ENCODE results near the gene ACAA1.
"Not testable (repeated sequence)": the region's sequence is repeated elsewhere in the genome, so short reads cannot be mapped to it uniquely, and the experiment has no call there.

ACAA1 gene

DNA sequence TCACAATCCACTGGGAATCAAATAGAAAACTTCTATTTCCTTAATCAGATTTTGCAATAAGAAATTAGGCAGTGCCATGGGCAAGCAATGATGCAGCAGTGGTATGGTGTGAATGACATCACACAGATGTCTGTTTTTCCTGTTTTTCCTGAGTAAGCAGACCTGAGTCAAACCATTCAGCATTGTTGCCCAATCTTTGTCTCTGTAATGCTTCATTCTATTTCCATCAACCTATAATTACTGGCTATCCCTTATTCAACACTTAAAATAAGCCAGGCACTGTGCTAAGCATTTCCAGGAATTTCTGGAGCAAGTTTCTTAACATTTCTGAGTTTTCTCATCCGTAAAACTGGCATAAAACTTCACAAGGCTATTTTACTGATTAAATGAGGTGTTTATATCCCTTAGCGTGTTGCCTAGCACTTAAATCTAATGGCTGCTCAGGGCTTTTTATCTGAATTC, 17.1 kb upstream of the ACAA1 start:
- DNase-seq (ENCODE audit: low read depth), result no peak

DNA sequence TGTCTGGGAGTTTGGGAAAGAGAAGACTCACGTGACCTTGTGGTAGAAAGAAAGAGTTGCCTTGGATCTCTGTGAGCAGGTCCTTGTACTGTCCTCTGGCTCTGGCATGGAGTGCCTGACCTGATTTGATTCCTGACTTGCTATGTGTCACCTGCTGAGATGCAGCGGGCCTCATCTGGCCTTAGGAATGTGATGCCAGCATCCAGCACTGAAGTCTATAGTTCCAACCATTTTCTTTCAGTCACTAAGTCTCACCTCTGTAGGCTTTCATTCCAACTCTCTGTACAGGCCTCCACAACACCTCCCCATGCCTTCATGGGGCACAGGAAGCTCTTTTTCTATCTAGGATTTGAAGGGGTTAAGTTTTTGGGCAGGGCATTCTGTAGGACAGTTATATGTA, 16.3 kb upstream of the ACAA1 start:
- no peak for DNase-seq (ENCODE audit: low read depth)

DNA sequence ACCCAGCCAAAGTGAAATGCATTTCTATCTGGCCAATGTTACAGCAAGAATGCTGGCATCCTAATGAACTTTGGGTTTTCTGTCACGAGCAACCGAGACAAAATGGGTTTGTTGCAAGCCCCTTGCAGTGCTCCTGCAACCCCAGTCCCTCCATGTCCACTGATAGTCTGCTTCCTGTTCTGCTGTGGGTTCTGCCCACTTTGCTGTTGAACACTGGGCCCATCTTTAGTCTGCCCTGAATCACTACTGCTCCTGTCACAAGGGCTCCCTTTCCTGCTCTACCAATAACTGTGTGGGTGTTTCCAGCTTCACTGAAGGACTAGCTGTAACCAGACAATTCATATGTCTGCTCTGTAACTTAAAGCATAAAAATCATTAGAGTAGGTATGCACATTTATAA, 15.7 kb upstream of the ACAA1 start:
- no peak for DNase-seq (ENCODE audit: low read depth)

DNA sequence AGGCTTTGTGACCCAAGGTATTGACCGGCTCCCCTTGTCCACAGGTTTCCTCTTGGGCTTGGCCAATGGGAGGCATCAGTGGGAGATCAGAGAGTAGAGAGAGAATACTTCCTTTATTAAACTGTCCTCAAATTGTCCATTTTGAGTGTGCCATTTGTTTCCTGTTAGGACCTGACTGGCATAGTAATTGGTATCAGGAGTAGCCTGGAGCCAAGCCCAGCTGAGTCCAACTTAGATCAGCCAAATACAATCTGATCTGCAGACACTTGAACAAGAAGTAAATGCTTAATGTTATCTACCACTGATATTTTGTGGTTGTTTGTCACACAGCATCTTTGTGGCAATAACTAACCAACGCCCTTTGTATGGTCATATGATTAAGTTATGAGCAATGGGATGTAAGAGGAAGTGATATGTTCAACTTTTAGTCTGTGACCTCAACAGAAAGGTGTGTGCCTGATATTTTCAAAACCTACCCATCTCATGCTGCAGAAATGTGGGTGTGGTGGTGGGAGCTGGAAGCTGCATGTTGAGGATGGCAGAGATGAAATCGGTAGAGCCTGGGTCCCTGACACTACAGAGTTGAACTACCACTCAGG, 14.8 kb upstream of the ACAA1 start:
- DNase-seq (ENCODE audit: low read depth), result no peak

DNA sequence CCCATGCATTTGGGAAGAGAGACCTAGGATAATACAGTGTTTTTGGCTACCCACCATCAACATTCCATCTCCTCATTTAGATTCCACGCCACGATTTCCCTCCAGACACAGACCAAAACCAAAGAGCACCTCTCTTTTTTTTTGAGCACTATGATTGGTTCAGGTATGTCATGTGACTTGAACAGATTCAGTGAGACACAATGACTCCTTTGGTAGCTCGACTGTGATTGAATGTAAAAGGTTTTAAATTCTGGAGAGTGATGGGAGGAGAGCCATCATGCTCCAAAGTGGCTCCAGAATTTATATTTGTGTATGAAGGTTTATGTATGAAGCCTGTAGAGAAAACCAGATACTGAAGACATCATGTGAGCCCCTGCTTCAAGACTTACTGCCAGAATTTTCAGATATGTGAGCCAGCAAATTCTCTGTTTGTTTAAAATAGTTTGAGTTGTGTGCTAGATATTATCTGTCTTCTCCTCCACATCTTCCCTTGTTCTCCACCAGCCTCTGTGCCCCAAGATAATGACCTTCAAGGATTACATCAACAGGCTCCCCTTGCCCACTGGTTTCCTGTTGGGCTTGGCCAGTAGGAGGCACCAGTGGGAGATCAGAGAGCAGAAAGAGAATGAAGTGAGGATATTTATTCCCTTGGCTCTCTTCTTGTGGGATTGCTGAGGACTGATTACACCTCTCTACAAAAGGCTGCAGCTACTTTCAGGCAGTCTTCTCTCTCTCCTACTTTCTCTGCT, 14.0 kb upstream of the ACAA1 start:
- DNase-seq (ENCODE audit: low read depth), result no peak

DNA sequence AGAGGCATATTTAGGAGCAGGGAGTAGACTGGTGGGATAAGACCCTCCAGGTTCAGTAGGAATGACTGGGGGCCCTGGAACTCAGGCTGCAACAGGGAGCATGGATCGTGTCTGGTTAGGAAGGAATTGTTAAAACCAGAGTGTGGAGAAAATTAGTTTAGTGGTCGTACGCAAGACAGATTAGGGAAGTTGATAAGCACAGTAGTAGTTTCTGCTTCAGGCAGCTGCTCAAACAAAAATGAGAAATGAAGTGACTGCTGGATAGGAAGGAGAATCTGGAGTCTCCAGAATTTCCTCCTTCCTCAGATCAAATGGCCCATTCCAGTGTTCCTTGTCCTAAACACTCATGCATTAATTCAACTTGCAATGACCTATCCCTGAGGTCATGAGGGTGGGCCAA, 12.8 kb upstream of the ACAA1 start:
- DNase-seq (ENCODE audit: low read depth), result no peak

DNA sequence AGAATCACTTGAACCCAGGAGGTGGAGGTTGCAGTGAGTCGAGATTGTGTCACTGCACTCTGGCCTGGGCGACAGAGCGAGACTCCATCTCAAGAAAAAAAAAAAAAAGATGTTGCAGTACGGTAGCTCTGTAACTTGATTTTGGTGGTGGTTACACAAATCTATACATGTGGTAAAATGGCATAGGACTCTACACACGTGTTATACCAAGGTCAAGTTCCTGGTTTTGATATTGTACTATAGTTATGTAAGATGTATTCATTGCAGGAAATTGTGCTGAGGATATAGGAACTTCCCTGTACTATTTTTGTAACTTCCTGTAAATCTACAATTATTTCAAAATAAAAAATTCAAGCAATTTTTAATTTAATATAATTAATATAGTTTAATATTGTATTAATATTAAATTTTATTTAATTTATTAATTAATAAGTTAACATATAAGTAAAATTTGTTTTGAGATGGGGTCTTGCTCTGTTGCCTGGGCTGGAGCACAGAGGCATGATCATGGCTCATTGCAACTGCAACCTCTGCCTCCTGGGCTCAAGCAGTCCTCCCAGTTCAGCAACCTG, 11.5 kb upstream of the ACAA1 start:
- no peak for DNase-seq (ENCODE audit: low read depth)

DNA sequence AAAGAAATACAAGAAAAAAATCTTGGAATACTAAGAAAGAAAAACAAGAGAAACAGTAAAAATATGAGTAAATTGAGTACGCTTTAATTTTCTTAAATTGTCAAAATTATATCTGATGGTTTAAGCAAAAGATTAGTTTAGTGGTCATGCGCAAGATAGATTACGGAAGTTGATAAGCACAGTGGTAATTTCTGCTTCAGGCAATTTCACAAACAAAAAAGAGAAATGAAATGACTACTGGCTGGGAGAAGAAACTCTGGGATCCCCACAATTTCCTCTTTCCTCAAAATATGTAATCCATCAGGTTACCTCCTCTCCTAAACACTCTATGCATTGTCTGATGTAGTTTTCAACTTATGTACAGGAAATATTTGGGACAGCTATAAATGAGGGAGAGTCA, 10.5 kb upstream of the ACAA1 start:
- DNase-seq (ENCODE audit: low read depth), result no peak

DNA sequence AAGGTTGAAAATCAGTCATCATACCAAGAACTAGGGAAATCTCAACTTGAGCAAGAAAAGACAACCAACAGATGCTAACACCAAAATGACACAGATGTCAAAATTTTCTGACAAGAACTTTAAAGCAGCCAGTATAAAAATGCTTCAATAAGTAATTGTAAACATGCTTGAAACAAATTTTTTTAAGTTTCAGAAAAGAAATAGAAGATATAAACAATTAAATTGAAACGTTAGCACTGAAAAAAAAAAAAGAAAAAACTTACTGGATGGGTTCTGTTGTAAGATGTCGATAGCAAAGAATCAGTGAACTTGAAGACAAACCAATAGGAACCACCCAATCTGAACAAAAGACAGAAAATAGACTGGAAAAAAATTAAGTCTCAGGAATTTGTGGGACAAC, 9.6 kb upstream of the ACAA1 start:
- DNase-seq (ENCODE audit: low read depth), result no peak

DNA sequence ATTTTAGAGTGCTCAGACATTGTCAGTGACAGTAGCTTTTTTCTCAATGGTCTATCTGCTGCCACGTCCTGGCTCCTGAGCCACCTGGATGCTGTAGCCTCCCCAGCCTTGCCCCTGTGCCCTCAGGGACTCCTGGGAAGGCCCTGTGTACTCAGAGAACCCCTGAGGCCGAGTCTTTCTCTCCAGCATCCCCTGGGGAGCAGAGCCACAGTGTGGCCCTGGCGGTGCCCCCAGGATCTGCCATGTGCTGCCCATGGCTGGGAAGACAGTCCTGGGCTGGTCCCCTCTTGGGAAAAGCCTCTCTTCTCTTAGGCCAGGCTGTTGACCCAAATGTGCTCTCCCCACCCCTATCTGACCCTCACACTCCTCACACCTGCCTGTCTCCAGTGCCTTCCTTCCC, 6.6 kb upstream of the ACAA1 start:
- DNase-seq (ENCODE audit: low read depth), result no peak

DNA sequence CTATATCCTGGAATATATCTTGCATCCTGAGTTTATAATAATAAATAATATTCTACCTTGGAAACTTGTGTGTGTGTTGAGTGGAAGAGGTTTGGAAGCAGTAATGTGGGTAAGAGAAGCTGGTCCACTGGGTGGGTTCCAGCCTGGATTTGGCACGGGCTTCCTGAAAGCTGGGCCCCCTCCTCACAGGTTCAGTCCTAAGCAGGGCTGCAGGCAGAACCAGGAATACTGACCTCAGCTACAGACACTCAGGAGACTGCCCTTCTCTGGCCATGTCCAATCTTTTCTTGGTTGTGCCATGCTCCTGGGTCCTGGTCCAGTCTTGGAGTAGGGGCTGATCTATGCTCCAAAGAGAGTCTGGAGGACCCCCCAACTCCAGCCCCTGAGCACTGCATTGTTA, 6.0 kb upstream of the ACAA1 start:
- DNase-seq (ENCODE audit: low read depth), result no peak

DNA sequence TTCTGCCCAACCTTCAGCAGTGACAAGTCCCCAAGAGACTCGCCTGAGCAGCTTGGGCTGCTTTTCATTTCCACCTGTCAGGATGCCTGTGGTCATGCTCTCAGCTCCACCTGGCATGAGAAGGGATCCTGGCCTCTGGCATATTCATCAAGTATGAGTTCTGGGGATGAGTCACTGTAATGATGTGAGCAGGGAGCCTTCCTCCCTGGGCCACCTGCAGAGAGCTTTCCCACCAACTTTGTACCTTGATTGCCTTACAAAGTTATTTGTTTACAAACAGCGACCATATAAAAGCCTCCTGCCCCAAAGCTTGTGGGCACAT, 5.0 kb upstream of the ACAA1 start:
- no peak for DNase-seq (ENCODE audit: low read depth)

DNA sequence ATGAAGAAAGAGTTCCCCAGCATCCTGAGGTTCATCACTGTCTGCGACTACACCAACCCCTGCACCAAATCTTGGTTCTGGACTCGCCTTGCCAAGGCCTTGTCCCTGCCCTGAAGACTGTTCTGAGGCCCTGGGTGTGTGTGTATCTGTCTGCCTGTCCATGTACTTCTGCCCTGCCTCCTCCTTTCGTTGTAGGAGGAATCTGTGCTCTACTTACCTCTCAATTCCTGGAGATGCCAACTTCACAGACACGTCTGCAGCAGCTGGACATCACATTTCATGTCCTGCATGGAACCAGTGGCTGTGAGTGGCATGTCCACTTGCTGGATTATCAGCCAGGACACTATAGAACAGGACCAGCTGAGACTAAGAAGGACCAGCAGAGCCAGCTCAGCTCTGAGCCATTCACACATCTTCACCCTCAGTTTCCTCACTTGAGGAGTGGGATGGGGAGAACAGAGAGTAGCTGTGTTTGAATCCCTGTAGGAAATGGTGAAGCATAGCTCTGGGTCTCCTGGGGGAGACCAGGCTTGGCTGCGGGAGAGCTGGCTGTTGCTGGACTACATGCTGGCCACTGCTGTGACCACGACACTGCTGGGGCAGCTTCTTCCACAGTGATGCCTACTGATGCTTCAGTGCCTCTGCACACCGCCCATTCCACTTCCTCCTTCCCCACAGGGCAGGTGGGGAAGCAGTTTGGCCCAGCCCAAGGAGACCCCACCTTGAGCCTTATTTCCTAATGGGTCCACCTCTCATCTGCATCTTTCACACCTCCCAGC, 4.4 kb upstream of the ACAA1 start:
- no peak for DNase-seq (ENCODE audit: low read depth)

DNA sequence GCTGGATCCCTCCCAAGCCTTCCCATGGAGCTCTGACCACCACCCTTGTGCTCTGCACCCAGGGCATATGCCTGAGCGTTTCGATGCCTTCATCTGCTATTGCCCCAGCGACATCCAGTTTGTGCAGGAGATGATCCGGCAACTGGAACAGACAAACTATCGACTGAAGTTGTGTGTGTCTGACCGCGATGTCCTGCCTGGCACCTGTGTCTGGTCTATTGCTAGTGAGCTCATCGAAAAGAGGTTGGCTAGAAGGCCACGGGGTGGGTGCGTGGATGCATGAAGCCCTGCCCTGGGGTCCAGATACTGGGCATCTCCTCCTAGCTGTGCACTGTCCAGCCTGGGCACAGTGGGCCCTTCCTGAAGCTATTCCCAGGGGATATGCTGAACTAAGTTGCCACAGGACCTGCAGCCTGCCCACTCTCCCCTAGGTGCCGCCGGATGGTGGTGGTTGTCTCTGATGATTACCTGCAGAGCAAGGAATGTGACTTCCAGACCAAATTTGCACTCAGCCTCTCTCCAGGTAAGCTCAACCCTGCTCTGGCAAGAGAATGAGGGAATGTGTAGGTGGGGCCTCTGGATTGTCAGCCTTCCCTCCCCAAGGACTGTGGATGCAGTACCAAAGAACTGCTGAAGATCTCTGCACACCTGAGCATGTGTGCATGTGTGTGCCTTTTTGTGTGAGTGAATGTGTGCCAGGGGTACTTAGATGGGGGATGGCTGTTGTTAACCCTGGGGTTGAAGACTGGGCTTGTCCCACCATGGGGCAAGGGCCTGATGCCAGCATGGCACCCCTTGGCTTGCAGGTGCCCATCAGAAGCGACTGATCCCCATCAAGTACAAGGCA, 3.6 kb upstream of the ACAA1 start:
- DNase-seq (ENCODE audit: low read depth), result no peak

DNA sequence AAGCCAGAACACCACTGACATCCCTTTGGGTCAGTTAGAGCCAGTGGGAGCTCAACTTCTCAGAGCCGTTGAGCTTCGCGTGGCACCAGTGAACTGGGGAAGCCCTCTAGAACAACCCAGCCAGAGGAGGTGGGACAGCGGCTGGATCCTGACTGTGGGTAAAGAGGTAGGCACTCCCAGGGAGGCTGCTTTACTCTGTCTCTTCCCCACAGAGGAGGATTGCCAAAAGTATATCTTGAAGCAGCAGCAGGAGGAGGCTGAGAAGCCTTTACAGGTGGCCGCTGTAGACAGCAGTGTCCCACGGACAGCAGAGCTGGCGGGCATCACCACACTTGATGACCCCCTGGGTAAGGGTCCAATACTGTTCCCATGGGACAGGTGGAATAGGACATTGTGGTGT, 2.7 kb upstream of the ACAA1 start:
- no peak for DNase-seq (ENCODE audit: low read depth)

DNA sequence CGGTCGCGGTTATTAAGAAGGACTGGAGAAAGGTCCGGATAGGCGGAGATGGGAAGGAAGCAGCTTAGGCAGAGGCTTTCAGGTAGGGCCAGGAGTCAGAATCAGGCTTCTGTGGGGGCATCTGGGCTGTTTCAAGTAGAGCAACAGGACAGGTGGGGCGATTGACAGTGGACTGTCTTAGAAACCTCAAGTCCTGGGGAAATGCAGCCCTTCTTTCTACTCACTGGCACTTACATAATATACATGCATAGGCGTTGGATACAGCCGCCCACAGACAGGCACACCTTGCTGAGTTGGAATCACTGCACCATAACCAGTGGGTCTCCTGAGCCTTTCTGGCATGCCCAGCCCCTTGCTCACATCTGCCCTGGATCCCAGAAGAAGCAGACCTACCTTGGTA, 2.3 kb upstream of the ACAA1 start:
- no peak for DNase-seq (ENCODE audit: low read depth)

DNA sequence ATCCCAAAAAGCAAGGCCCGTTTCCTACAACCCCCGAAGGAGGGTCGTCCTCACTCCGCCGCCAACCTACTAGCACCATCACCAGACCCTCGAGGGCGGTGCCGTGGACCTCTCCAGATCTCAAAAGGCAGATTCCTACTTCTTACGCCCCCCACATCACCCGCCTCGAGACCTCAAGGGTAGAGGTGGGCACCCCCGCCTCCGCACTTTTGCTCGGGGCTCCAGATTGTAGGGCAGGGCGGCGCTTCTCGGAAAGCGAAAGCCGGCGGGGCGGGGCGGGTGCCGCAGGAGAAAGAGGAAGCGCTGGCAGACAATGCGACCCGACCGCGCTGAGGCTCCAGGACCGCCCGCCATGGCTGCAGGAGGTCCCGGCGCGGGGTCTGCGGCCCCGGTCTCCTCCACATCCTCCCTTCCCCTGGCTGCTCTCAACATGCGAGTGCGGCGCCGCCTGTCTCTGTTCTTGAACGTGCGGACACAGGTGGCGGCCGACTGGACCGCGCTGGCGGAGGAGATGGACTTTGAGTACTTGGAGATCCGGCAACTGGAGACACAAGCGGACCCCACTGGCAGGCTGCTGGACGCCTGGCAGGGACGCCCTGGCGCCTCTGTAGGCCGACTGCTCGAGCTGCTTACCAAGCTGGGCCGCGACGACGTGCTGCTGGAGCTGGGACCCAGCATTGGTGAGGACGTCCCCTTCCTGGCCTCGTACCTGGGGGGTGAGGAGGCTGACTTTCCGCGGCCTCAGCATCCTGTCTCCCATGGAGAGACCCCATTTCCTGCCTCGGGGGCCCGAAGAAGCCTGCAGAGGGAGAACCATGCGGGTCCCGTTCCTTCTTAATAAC, 1.6 kb upstream of the ACAA1 start, which contains the start of gene MYD88:
TSS of gene MYD88 (plus strand) at position 313 of the 842 bp plus-strand sequence. CDS start at position 353, 40 bp downstream.
- DNase-seq (ENCODE audit: low read depth), result no peak

DNA sequence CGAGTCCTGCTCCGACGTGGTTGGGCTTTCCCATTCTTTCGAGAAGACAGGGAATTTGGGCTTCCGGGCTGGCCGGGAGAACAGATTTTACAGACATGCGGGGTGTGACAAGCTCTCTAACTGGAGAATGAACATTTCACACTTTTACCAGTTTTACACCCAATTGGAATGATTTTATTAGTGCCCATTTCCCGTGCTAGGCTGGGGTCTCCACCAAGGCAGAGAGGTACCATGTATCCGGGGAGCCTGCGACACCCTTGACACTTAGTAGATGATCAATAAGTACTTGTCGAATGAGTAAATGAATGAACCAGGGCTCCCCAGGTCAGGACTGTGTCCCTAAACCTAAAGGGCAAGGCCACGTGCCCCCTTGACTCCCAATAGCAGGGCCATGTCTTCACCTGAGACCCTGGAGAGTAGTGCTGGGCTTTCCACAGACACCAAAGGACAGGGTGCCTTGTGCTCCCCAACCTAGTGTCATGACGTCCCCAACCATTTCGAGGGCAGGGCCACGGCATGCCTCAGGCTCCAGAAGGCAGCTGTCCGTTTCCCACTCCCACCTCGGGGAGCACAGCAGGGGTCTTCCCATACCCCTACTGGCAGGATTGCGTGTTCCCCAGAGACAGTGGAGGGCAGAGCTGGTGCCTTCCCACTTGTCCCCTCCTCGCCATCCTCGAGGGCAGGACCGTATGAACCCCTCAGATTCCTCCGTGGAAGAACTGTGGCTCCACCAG, 855 bp upstream of the ACAA1 start:
- DNase-seq (ENCODE audit: low read depth), result no peak

DNA sequence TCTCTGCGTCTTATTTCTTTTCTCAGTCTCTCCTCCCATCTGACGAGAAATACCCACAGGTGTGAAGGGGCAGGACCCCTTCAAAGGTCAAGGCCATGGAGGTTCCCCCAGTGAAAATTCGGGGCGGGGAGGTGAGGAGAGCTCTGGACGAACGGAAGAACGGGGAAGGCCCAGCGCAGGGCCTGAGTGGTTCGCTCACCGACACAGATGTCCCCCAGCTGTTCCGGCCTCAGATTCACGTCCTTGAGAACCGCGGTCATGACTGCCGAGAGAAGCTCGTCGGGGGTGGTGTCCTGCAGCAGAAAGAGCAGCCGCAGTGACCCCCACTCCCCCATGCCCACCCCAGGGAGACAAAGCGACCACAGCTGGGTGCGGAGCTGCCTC, 542 bp downstream of the ACAA1 start:
- no peak for DNase-seq (ENCODE audit: low read depth)

DNA sequence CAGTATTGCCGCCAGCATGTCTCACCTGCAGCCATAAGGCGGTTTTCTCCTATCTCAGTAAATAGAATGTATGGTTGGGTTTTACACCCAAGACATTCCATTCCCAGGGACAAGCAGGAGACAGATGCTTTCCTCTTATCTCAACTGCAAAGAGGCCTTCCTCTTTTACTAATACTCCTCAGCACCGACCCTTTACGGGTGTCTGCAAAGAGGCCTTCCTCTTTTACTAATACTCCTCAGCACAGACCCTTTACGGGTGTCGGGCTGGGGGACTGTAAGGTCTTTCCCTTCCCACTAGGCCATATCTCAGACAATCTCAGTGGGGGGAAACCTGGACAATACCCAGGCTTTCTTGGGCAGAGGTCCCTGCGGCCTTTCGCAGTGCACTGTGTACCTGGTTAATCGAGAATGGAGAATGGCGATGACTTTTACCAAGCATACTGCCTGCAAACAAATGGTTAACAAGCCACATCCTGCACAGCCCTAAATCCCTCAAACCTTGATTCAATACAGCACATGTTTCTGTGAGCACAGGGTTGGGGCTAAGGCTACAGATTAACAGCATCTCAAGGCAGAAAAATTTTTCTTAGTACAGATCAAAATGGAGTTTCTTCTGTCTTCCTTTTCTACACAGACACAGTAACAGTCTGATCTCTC, 1.2 kb downstream of the ACAA1 start:
- not testable (repeated sequence) for DNase-seq (ENCODE audit: low read depth)

Measured in HS-27A (cell line).